ENCODE data around the gene PPCS.
"Not testable (repeated sequence)": the region's sequence is repeated elsewhere in the genome, so short reads cannot be mapped to it uniquely, and the experiment has no call there.

The PPCS gene

DNA sequence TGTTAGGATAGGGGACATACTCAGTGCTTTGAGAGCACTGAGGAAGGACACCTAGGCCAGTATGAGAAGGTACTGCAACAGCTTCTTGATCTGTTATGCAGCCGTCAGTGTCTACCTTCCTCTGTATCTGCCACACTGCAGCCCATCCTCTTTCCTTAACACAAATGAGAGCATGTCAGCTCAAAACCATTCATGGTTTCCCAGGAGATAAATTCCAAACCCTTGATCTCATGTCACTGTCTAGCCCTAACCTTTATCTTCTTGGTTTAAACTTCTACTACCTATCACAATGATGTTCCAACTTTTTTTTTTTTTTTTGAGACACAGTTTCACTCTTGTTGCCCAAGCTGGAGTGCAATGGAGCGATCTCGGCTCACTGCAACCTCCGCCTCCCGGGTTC, 1.9 kb upstream of the PPCS start:
- no peak for DNase-seq

GRCh38 chr1:42456754-42457089, 379 bp downstream of the PPCS start:
- DNase-seq: no peak

- no peak for DNase-seq
These were observed 4.9 kb downstream of the PPCS start for GRCh38 chr1:42461196-42461595.

GRCh38 chr1:42462828-42463763, 6.8 kb downstream of the PPCS start, which contains the start of gene CCDC30:
Gene CCDC30, plus strand, starts transcription at chr1:42463286. Its CDS starts 17,266 bp downstream, at chr1:42480552.
- DNase-seq: peak; percentile 97

DNA sequence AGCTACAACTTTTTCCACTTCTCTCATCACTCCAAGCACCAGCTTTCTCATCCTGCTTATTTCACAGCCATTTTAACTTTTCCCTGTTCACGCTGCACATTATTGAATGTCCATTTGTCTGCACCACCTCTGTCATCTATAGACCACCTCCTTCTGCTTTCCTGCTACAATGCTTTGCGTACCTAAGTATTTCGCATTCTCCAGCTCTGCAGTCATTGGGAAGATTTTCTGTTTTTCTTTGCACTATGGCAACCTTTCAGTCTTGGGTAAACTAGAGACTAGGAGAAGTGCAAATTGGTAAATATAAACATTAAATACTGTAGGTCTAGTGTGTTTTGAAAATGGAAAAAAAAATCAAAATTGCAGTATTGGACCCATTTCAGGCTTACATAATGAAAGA, 7.6 kb downstream of the PPCS start:
- no peak for DNase-seq

DNA sequence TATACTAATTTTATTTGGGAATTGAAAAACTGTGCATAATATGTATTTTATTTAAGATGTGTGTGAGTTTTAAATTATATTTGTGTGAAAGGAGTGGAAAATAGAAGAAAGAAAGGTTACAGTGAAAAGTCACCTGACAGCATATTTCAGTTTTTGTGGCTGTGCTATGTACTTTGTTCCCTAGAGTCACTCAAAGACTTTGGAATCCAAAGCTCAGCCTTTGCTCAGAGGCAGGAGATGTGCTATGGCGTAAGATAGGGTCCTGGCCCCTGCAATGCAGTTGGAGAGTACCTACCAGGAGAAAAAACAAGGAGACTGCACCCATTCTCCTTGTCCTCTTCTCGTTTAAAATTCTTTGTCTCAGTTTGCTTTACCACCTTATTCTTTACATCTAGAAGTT, 9.7 kb downstream of the PPCS start:
- DNase-seq: no peak

- no peak for DNase-seq
These were observed 13.4 kb downstream of the PPCS start for GRCh38 chr1:42469727-42470126.

DNA sequence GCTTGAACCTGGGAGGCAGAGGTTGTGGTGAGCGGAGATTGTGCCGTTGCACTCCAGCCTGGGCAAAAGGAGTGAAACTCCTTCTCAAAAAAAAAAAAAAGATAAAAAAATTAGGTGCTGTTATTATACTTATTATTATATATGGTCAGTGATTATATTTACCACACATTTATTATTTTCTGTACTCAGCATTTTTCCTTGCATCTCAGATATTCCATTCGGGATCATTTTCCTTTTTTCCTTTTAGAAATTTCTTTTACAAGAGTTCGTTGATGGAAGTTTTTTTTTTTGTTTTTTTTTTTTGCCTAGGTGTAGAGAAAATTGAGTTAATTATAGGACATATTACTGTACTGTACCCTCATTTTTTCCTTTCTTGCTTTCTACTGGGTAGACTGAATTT, 20.3 kb downstream of the PPCS start:
- DNase-seq: no peak

DNA sequence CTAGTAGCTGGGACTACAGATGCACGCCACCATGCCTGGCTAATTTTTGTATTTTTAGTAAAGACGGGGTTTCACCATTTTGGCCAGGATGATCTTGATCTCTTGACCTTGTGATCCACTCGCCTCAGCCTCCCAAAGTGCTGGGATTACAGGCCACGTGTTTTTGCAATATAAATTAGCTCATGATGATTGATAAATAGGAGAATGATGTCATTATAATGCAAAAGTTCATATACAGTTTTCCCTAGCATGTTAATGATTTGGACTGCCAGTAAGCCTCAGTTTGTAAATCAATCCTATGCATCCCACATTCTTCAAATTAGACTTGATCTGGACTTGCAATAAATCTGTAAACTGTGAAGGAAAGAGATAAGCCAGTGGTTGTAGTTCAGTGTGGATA, 21.0 kb downstream of the PPCS start:
- DNase-seq: not testable (repeated sequence)

DNA sequence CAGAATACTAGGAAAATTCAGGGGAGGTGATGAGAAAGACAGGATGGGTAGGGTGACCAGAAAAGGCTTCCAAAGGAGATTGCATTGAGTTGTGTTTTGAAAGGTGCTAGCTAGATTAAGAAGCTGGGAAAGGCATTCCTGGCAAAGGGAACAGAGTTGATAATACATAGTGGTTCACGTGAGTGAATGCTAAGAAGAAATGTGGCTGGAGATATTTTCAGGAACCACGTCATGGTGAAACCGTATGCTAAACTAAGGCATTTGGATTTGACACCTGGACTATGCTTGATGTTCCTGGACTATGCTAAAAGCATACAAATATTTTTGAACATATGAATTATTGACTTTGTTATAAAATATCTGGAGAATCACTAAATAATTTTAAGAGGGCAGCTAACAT, 21.4 kb downstream of the PPCS start:
- DNase-seq: no peak

- peak; percentile 47 for DNase-seq
These were observed 23.3 kb downstream of the PPCS start for GRCh38 chr1:42479621-42480020.

- peak; percentile 16 for DNase-seq
These were observed 24.6 kb downstream of the PPCS start for GRCh38 chr1:42480921-42481320.

DNA sequence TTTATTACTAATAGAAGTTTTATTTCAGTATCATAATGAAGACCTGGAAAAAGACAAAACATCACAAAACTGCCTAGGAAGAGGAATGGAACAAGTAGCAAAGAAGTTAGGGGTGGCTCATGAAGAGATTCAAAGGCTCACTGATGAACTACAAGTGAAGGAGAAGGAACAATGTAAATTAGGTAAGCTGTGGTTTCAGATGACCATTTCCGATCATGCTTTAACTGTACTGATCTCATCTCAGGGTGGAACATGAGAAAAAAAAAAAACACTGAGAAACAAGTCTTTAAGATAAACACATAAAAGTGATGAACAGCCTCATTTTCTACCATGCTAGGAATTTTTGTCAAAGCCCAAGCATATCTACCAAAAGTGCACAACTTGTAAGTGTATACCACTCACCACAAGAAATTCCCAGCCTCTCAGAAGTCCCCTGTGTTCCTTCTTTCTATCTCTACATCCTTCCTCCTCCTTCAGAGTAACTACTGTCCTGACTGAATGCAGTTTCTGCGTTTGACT, 26.4 kb downstream of the PPCS start:
- no peak for DNase-seq

GRCh38 chr1:42484382-42484781, 28.0 kb downstream of the PPCS start:
- DNase-seq: peak; percentile 91

GRCh38 chr1:42490237-42490636, 33.9 kb downstream of the PPCS start:
- no peak for DNase-seq

GRCh38 chr1:42502031-42502430, 45.7 kb downstream of the PPCS start:
- DNase-seq: not testable (repeated sequence)

DNA sequence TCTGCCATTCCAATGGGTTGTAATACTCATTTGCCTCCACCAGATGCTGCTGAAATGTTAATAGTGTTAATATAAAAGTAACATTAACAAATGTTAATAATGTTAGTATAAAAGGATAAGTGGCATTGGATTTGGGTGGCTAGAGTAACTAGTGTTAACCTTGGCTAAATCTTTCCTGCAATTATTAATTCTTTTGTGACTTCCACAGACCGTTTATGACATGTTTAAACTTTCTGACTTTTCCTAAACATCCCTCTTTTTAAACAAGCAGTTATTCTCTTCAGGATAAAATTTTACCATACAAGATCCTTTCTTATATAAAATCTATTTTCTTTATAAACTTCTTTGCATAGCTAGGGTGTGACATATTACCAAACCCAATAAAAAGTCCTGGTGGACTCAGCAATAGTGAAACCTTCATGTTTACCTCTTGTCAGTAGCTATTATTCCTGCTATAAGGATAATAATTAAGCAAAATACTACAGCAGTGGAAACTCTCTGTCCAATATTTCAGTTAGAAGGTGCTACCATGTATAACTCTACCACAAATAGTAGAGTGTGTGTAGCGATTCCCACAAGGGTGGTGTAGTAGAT, 48.3 kb downstream of the PPCS start:
- no peak for DNase-seq

DNA sequence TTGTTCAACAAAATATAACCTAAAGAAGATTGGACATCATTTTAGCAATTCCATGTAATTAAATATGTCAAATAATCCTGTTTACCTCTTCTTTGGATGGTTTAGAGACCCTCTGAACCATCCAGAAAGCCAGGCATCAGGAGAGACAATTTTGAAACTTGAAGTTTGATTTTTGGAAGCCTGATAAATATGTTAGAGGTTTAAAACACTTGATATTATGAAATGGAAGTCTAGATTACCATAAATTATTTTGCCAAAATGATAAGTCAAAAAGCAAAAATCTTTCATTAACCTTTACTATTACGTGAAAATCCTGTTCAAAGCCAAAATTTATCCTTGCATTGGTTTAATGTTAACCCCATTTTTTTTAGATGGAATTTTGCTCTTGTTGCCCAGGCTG, 50.2 kb downstream of the PPCS start:
- no peak for DNase-seq

Data from HCEC 1CT (cell line).